WERI-Rb-1 (cell line): ENCODE data around the gene FNBP1.
"Not testable (repeated sequence)": the region's sequence is repeated elsewhere in the genome, so short reads cannot be mapped to it uniquely, and the experiment has no call there.

ENCODE experiments used
- DNase-seq: peaks from one replicate; pipeline ENCODE4 v3.0.0-alpha.2; 2020
- H3K27ac ChIP-seq: fragments of 250-450 bp; sonication (Bioruptor Pico); 2 replicates; pipeline ENCODE4 v1.5.1; 2020; ENCODE audit warnings: mild to moderate bottlenecking, moderate library complexity
- H3K27me3 ChIP-seq: fragments of 250-450 bp; sonication (Bioruptor Pico); 2 replicates; pipeline ENCODE4 v1.5.1; 2021; ENCODE audit warnings: mild to moderate bottlenecking, low read depth, moderate library complexity; ENCODE audit not compliant: insufficient read depth, severe bottlenecking
- H3K36me3 ChIP-seq: fragments of 250-450 bp; sonication (Bioruptor Pico); 2 replicates; pipeline ENCODE4 v1.5.1; 2020; ENCODE audit warnings: mild to moderate bottlenecking, moderate library complexity
- H3K4me3 ChIP-seq: 2 replicates; pipeline ENCODE4 v1.5.1; 2011; ENCODE audit warnings: low read depth, mild to moderate bottlenecking, control low read depth, low read length
- H3K9me3 ChIP-seq: fragments of 250-450 bp; sonication (Bioruptor Pico); 2 replicates; pipeline ENCODE4 v1.5.1; 2021; ENCODE audit warnings: mild to moderate bottlenecking, moderate library complexity; ENCODE audit not compliant: severe bottlenecking
- TF ChIP-seq, protein P1 (sequence below): IDR thresholded peaks from 2 replicates; pipeline ENCODE4 v1.5.1; 2011; ENCODE audit warnings: low read depth, mild to moderate bottlenecking, control low read depth, inconsistent platforms, low read length

Gene FNBP1

DNA sequence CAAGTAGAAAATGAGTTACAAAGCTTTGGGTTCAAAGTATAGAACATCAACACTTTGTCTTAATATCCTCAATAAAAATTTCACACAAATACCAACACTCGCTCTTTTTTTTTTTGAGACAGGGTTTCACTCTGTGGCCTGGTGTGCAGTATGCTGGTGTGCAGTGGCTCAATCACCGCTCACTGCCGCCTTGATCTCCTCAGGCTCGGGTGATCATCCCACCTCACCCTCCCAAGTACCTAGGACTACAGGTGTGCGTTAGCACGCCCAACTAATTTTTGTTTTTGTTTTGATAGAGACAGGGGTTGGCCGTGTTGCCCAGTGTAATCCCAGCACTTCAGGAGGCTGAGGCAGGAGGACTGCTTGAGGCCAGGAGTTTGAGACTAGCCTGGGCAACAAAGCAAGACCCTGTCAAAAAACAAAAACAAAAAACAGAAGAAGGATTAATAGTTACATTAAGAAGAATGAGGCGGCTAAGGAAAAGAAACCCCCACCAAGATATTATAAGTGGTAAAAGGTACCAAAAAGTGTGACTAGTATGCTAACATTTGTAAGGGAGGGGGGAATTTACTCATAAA is 20.3 kb downstream of the FNBP1 start:
- Histone ChIP-seq H3K27me3 (no peaks in the 10 kb centered on the region), H3K9me3 (no peaks in the 10 kb centered on the region), H3K4me3 (no peak overlapping the region), H3K36me3 (no peaks in the 10 kb centered on the region), H3K27ac (no peak overlapping the region)
- TF ChIP-seq, protein P1, sequence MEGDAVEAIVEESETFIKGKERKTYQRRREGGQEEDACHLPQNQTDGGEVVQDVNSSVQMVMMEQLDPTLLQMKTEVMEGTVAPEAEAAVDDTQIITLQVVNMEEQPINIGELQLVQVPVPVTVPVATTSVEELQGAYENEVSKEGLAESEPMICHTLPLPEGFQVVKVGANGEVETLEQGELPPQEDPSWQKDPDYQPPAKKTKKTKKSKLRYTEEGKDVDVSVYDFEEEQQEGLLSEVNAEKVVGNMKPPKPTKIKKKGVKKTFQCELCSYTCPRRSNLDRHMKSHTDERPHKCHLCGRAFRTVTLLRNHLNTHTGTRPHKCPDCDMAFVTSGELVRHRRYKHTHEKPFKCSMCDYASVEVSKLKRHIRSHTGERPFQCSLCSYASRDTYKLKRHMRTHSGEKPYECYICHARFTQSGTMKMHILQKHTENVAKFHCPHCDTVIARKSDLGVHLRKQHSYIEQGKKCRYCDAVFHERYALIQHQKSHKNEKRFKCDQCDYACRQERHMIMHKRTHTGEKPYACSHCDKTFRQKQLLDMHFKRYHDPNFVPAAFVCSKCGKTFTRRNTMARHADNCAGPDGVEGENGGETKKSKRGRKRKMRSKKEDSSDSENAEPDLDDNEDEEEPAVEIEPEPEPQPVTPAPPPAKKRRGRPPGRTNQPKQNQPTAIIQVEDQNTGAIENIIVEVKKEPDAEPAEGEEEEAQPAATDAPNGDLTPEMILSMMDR: no peak
- DNase-seq: no peak

DNA sequence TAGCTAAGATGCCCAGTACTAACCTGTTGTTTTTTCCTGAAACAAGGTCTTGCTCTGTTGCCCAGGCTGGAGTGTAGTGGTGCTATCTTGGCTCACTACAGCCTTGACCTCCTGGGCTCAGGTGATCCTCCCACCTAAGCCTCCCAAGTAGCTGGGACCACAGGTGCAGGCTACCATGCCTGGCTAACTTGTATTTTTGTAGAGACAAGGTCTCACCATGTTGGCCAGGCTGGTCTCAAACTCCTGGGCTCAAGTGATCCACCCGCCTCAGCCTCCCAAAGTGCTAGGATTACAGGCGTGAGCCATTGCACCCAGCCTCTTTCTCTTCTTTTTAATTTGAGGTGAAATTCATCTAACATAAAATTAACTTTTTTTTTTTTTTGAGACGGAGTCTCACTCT is 21.1 kb downstream of the FNBP1 start:
- not testable (repeated sequence) for H3K36me3 ChIP-seq, H3K27me3 ChIP-seq, H3K27ac ChIP-seq, H3K9me3 ChIP-seq, H3K4me3 ChIP-seq, DNase-seq

DNA sequence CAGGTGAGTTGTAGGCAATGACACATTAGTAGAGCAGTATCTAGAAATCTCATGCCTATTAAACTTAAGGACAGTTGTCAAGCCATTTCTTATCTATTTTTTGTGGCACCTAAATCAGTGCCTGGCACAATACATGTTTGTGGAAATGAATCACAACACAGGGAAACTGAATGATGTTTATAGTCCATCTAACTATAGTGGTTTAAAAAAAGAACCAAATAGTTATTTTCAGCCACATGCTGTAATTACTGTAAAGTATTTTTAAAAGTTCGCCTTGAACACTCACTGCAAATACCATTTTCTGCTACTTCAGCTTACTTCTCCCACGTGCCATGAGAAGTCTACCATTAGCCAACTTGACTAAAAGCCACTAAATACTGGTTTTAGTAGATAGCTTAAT is 21.9 kb downstream of the FNBP1 start:
- peaks cover 3% of the 10 kb centered on the region; the same call in 1 of the 2 replicates for H3K36me3 ChIP-seq
- no peak for DNase-seq
- H3K27me3 ChIP-seq: no peaks in the 10 kb centered on the region
- H3K9me3 ChIP-seq: peaks cover 1% of the 10 kb centered on the region
- TF ChIP-seq, protein P1: no peak
- H3K27ac ChIP-seq: no peak overlapping the region
- no peak overlapping the region for H3K4me3 ChIP-seq

DNA sequence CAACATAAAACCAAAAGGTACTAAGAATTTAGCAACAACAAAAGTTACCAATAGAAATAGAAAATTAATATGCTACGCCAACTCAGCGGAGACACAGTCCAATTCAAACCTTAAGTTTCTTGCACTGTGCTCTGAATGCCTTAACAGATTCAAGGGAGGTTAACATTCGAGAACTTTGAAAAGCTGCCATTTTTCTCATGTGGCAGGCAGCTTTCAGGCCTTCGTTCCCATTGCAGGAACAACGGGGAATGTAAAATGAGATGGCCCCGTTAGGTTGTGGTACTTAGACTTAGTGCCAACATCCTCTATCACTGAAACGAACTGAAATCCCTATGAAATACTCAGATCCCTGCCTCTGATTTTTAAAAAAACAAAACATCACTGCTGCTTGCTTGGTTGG is 22.4 kb downstream of the FNBP1 start:
- DNase-seq: no peak
- Histone ChIP-seq H3K4me3 (no peak overlapping the region), H3K36me3 (peaks cover 3% of the 10 kb centered on the region; the same call in 1 of the 2 replicates), H3K27me3 (no peaks in the 10 kb centered on the region), H3K9me3 (peaks cover 3% of the 10 kb centered on the region), H3K27ac (no peak overlapping the region)
- TF ChIP-seq, protein P1: no peak

- Histone ChIP-seq H3K27ac (no peak overlapping the region), H3K36me3 (peaks cover 3% of the 10 kb centered on the region; the same call in 1 of the 2 replicates), H3K9me3 (peaks cover 3% of the 10 kb centered on the region), H3K27me3 (no peaks in the 10 kb centered on the region), H3K4me3 (no peak overlapping the region)
- TF ChIP-seq, protein P1: no peak
- DNase-seq: no peak
Measured at GRCh38 chr9:130018265-130018664, 24.7 kb downstream of the FNBP1 start.

- not testable (repeated sequence) for H3K4me3 ChIP-seq, H3K9me3 ChIP-seq, DNase-seq, H3K36me3 ChIP-seq, H3K27me3 ChIP-seq, H3K27ac ChIP-seq
Measured at GRCh38 chr9:130017510-130017909, 25.5 kb downstream of the FNBP1 start.

DNA sequence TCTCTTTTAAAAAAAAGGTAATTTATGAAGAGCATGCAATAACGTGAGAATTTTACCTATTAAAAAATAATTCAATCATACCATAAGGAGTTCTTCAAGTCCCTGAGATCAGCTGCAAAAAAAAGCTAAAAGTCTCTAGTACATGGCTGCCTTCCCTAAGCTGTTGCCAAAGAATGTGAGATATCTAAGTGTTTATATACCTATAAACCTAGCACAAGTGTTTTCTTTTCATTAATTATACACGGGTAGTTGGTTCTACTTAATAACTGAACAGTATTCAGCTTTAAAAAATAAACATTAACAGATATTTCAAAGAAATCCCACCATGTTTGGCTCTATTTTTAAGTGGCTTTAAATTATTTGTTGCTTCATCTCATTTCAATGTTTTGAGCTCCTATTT is 25.9 kb downstream of the FNBP1 start:
- TF ChIP-seq, protein P1: no peak
- Histone ChIP-seq H3K27me3 (no peaks in the 10 kb centered on the region), H3K4me3 (no peak overlapping the region), H3K27ac (no peak overlapping the region), H3K36me3 (peaks cover 3% of the 10 kb centered on the region; the same call in 1 of the 2 replicates), H3K9me3 (peaks cover 3% of the 10 kb centered on the region)
- no peak for DNase-seq
